ENCODE results near the gene ASRGL1.
"Not testable (repeated sequence)": the region's sequence is repeated elsewhere in the genome, so short reads cannot be mapped to it uniquely, and the experiment has no call there.

The ASRGL1 gene

GRCh38 chr11:62352355-62353336 lies 15.4 kb downstream of the ASRGL1 start:
- DNase-seq (ENCODE audit: low read depth) = no peak

- DNase-seq (ENCODE audit: low read depth) = no peak
These were observed 16.6 kb downstream of the ASRGL1 start for GRCh38 chr11:62353841-62354240.

- no peak for DNase-seq (ENCODE audit: low read depth)
These were observed 21.0 kb downstream of the ASRGL1 start for GRCh38 chr11:62358273-62358672.

- no peak for DNase-seq (ENCODE audit: low read depth)
These were observed 22.2 kb downstream of the ASRGL1 start for GRCh38 chr11:62359475-62359874.

GRCh38 chr11:62360685-62361084 lies 23.4 kb downstream of the ASRGL1 start:
- no peak for DNase-seq (ENCODE audit: low read depth)

GRCh38 chr11:62368861-62369477 lies 31.7 kb downstream of the ASRGL1 start:
- not testable (repeated sequence) for DNase-seq (ENCODE audit: low read depth)

- DNase-seq (ENCODE audit: low read depth) = no peak
These were observed 33.6 kb downstream of the ASRGL1 start for GRCh38 chr11:62370743-62371440.

- no peak for DNase-seq (ENCODE audit: low read depth)
These were observed 35.6 kb downstream of the ASRGL1 start for GRCh38 chr11:62372871-62373270.

GRCh38 chr11:62373464-62374119 lies 36.3 kb downstream of the ASRGL1 start:
- DNase-seq (ENCODE audit: low read depth) = no peak

GRCh38 chr11:62374801-62375200 lies 37.6 kb downstream of the ASRGL1 start:
- DNase-seq (ENCODE audit: low read depth) = no peak

GRCh38 chr11:62378459-62379063 lies 41.3 kb downstream of the ASRGL1 start:
- not testable (repeated sequence) for DNase-seq (ENCODE audit: low read depth)

GRCh38 chr11:62379586-62379985 lies 42.3 kb downstream of the ASRGL1 start:
- not testable (repeated sequence) for DNase-seq (ENCODE audit: low read depth)

GRCh38 chr11:62380821-62381245 lies 43.6 kb downstream of the ASRGL1 start:
- DNase-seq (ENCODE audit: low read depth) = peak; percentile 40

- DNase-seq (ENCODE audit: low read depth) = no peak
These were observed 46.6 kb downstream of the ASRGL1 start for GRCh38 chr11:62383822-62384221.

GRCh38 chr11:62386083-62386482 lies 48.8 kb downstream of the ASRGL1 start:
- not testable (repeated sequence) for DNase-seq (ENCODE audit: low read depth)

GRCh38 chr11:62387381-62387780 lies 50.1 kb downstream of the ASRGL1 start:
- DNase-seq (ENCODE audit: low read depth) = no peak

GRCh38 chr11:62388999-62389398 lies 51.8 kb downstream of the ASRGL1 start:
- no peak for DNase-seq (ENCODE audit: low read depth)

- no peak for DNase-seq (ENCODE audit: low read depth)
These were observed 53.0 kb downstream of the ASRGL1 start for GRCh38 chr11:62390237-62390636.

- no peak for DNase-seq (ENCODE audit: low read depth)
These were observed 53.5 kb downstream of the ASRGL1 start for GRCh38 chr11:62390722-62391121.

GRCh38 chr11:62391642-62392425 lies 54.6 kb downstream of the ASRGL1 start:
- no peak for DNase-seq (ENCODE audit: low read depth)

- no peak for DNase-seq (ENCODE audit: low read depth)
These were observed 55.3 kb downstream of the ASRGL1 start for GRCh38 chr11:62392506-62392905.

Measured in GM04504 (cell line).